DMS 273 (cell line): ENCODE measurements around the gene PCDHA7.
"Not testable (repeated sequence)": the region's sequence is repeated elsewhere in the genome, so short reads cannot be mapped to it uniquely, and the experiment has no call there.

Experiments used
- DNase-seq: peaks from one replicate; lab custom pipeline; 2025; ENCODE audit not compliant: unreplicated experiment; lab: John Stamatoyannopoulos, UW

PCDHA7 gene

DNA sequence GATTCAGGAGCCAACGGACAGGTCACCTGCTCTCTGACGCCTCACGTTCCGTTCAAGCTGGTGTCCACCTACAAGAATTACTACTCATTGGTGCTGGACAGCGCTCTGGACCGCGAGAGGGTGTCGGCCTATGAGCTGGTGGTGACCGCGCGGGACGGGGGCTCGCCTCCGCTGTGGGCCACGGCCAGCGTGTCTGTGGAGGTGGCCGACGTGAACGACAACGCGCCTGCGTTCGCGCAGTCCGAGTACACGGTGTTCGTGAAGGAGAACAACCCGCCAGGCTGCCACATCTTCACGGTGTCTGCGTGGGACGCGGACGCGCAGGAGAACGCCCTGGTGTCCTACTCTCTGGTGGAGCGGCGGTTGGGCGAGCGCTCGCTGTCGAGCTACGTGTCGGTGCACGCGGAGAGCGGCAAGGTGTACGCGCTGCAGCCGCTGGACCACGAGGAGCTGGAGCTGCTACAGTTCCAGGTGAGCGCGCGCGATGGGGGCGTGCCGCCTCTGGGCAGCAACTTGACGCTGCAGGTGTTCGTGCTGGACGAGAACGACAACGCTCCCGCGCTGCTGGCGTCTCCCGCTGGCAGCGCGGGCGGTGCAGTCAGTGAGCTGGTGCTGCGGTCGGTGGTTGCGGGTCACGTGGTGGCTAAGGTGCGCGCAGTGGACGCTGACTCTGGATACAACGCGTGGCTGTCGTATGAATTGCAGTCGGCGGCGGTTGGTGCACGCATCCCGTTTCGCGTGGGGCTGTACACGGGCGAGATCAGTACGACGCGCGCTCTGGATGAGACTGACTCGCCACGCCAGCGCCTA, 23.3 kb downstream of the PCDHA7 start:
- no peak for DNase-seq

DNA sequence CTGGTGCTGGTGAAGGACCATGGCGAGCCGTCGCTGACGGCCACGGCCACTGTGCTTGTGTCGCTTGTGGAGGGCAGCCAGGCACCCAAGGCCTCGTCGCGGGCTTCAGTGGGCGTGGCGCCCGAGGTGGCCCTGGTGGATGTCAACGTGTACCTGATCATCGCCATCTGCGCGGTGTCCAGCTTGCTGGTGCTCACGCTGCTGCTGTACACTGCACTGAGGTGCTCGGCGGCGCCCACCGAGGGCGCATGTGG, 23.8 kb downstream of the PCDHA7 start:
- DNase-seq, result no peak

DNA sequence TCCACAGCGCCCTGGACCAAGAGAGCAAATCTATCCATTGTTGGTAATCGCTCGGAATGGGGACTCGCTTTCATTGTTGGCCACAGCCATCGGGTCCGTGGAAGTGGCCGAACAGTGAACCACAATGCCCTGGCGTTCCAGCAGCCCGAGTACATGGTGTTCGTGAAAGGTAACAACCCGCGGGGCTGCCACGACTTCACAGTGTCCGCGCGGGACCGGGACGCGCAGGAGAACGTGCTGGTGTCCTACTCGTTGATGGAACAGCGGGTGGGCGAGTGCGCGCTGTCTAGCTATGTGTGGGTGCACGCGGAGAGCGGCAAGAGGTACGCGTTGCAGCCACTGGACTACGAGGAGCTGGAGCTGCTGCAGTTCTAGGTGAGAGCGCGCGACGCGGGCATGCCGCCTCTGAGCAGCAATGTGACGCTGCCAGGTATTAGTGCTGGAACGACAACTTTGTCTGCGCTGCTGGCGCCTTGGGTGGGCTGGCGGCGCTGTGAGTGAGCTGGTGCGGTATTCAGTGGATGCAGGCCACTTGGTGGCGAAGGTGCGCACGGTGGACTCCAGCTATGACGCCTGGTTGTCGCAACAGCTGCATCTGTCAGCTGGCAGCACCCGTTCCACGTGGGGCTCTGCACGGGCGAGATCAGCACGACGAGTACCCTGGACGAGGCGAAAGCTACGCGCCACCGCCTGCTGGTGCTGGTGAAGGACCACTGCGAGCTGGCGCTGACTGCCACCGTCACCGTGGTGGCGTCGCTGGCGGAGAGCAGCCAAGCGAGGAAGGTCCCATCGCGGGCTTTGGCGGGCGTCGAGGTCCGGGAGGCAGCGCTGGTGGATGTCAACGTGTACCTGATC, 28.6 kb downstream of the PCDHA7 start:
- no peak for DNase-seq

DNA sequence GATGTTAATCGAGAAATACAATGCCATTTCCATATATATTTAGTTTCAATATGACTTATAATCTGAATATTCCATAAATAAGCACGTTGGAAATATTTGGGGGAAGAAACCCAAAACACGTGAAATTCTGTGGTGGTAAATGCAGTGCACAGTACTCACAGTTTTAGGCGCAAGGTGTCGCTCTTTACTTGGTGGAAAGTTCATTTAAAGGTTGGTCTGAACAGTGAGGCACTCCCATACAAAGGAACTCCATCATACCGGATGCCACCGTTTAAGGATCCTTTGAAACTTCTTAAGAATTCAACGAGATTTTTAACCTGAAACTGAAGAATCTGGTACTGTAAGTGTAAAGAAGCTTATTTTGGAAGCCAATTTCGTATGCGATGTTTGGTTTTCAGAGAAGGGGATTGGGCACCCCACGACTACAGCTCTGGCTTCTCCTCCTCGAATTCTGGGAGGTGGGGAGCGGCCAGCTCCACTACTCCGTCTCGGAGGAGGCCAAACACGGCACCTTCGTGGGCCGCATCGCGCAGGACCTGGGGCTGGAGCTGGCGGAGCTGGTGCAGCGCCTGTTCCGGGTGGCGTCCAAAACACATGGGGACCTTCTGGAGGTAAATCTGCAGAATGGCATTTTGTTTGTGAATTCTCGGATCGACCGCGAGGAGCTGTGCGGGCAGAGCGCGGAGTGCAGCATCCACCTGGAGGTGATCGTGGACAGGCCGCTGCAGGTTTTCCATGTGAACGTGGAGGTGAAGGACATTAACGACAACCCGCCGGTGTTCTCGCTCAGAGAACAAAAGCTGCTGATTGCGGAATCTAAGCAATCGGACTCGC, 34.9 kb downstream of the PCDHA7 start, which contains the start of gene PCDHA11:
Gene PCDHA11, plus strand, starts transcription at position 237 of the 834 bp plus-strand sequence. Its CDS starts 147 bp downstream, at position 384.
- DNase-seq, result peak; percentile 83

DNA sequence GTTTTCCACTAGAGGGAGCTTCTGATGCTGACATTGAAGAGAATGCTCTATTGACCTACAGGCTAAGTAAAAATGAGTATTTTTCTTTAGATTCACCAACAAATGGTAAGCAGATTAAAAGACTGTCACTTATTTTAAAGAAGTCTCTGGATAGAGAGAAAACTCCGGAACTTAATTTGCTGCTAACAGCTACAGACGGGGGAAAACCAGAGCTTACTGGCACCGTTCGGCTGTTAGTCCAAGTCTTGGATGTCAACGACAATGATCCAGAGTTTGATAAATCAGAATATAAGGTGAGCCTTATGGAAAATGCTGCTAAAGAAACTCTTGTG, 35.5 kb downstream of the PCDHA7 start:
- no peak for DNase-seq

DNA sequence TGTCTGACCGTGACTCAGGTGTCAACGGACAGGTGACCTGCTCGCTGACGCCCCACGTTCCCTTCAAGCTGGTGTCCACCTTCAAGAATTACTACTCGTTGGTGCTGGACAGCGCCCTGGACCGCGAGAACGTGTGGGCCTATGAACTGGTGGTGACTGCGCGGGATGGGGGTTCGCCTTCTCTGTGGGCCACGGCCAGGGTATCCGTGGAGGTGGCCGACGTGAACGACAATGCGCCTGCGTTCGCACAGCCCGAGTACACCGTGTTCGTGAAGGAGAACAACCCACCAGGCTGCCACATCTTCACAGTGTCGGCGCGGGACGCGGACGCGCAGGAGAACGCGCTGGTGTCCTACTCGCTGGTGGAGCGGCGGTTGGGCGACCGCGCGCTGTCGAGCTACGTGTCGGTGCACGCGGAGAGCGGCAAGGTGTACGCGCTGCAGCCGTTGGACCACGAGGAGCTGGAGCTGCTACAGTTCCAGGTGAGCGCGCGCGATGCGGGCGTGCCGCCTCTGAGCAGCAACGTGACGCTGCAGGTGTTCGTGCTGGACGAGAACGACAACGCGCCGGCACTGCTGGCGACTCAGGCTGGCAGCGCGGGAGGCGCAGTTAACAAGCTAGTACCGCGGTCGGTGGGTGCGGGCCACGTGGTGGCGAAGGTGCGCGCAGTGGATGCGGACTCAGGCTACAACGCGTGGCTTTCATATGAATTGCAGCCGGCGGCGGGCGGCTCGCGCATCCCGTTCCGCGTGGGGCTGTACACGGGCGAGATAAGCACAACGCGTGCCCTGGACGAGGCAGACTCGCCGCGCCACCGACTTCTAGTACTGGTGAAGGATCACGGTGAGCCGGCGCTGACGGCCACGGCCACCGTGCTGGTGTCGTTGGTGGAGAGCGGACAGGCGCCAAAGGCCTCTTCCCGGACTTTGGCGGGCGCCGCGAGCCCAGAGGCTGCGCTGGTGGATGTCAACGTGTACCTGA, 36.4 kb downstream of the PCDHA7 start:
- DNase-seq, result no peak

DNA sequence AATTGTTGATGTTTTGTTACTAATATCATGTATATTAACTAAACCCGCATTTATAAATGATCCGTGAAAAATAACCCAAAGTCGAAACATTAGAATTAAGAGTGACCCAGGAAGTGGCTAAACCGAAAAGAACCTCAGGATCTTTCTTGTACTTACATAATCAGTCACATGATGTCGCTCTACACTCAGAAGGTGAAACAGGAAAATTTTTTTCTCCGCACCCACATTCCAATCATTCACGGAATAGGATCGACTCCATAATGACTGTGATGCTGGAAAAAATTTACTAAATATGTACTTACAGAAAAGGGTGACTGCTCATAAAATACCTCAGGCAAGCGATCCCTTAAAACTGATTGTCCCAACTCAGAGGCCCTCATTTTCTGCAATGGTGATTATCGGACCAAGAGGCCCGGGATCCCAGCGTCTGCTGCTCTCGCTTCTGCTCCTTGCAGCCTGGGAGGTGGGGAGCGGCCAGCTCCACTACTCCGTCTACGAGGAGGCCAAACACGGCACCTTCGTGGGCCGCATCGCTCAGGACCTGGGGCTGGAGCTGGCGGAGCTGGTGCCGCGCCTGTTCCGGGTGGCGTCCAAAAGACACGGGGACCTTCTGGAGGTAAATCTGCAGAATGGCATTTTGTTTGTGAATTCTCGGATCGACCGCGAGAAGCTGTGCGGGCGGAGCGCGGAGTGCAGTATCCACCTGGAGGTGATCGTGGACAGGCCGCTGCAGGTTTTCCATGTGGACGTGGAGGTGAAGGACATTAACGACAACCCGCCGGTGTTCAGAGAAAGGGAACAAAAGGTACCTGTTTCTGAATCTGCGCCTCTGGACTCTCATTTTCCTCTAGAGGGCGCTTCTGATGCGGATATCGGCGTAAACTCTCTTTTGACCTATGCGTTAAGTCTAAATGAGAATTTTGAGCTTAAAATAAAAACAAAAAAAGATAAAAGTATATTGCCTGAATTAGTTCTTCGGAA, 41.3 kb downstream of the PCDHA7 start, which contains the start of gene PCDHA12:
Gene PCDHA12, plus strand, starts transcription at position 224 of the 981 bp plus-strand sequence. Its CDS starts 165 bp downstream, at position 389.
- DNase-seq, result no peak

DNA sequence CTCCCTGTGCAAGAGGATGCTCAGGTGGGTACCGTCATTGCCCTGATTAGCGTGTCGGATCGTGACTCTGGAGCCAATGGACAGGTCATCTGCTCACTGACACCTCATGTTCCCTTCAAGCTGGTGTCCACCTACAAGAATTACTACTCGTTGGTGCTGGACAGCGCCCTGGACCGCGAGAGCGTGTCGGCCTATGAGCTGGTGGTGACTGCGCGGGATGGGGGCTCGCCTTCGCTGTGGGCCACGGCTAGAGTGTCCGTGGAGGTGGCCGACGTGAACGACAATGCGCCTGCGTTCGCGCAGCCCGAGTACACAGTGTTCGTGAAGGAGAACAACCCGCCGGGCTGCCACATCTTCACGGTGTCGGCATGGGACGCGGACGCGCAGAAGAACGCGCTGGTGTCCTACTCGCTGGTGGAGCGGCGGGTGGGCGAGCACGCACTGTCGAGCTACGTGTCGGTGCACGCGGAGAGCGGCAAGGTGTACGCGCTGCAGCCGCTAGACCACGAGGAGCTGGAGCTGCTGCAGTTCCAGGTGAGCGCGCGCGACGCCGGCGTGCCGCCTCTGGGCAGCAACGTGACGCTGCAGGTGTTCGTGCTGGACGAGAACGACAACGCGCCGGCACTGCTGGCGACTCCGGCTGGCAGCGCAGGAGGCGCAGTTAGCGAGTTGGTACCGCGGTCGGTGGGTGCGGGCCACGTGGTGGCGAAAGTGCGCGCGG, 42.6 kb downstream of the PCDHA7 start:
- not testable (repeated sequence) for DNase-seq

DNA sequence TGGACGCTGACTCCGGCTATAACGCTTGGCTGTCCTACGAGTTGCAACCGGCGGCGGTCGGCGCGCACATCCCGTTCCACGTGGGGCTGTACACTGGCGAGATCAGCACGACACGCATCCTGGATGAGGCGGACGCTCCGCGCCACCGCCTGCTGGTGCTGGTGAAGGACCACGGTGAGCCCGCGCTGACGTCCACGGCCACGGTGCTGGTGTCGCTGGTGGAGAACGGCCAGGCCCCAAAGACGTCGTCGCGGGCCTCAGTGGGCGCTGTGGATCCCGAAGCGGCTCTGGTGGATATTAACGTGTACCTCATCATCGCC, 43.2 kb downstream of the PCDHA7 start:
- no peak for DNase-seq

DNA sequence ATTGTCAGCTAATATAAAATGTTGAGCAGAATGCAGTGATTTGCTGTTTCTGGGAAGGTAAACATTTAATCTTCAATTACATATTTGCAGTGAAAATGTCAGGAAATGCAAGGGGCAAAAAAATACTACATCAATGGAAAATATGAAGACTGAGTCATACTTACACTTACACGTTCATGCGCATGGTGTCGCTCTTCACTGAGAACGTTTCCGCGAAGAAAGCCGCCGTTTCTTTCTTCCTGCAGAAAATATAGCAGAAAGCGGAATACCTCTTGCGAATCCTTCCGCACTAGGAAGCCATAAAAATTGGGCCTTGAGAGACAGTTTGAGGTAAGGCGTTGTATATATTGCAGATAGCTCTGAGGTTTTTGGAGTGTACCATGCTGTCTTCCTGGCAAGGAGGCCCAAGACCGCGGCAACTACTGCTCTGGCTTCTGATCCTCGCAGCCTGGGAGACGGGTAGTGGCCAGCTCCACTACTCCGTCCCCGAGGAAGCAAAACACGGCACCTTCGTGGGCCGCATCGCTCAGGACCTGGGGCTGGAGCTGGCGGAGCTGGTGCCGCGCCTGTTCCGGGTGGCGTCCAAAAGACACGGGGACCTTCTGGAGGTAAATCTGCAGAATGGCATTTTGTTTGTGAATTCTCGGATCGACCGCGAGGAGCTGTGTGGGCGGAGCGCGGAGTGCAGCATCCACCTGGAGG, 48.0 kb downstream of the PCDHA7 start, which contains the start of gene PCDHA13:
Gene PCDHA13, plus strand, starts transcription at position 236 of the 702 bp plus-strand sequence. Its CDS starts 145 bp downstream, at position 381.
- DNase-seq, result peak; percentile 76

DNA sequence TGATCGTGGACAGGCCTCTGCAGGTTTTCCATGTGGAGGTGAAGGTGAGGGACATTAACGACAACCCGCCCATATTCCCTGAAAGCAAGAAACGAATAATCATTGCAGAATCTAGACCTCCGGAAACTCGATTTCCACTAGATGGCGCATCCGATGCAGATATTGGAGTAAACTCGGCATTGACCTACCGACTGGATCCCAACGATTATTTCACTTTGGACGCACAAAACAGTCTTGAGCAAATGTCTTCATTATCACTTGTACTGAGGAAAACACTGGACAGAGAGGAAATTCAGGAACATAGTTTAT, 48.5 kb downstream of the PCDHA7 start:
- peak; percentile 69 for DNase-seq

DNA sequence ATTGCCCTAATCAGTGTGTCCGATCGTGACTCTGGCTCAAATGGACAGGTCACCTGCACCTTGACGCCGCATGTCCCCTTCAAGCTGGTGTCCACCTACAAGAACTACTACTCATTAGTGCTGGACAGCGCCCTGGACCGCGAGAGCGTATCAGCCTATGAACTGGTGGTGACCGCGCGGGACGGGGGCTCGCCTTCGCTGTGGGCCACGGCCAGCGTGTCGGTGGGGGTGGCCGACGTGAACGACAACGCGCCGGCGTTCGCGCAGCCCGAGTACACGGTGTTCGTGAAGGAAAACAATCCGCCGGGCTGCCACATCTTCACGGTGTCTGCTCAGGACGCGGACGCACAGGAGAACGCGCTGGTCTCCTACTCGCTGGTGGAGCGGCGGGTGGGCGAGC, 49.3 kb downstream of the PCDHA7 start:
- no peak for DNase-seq

DNA sequence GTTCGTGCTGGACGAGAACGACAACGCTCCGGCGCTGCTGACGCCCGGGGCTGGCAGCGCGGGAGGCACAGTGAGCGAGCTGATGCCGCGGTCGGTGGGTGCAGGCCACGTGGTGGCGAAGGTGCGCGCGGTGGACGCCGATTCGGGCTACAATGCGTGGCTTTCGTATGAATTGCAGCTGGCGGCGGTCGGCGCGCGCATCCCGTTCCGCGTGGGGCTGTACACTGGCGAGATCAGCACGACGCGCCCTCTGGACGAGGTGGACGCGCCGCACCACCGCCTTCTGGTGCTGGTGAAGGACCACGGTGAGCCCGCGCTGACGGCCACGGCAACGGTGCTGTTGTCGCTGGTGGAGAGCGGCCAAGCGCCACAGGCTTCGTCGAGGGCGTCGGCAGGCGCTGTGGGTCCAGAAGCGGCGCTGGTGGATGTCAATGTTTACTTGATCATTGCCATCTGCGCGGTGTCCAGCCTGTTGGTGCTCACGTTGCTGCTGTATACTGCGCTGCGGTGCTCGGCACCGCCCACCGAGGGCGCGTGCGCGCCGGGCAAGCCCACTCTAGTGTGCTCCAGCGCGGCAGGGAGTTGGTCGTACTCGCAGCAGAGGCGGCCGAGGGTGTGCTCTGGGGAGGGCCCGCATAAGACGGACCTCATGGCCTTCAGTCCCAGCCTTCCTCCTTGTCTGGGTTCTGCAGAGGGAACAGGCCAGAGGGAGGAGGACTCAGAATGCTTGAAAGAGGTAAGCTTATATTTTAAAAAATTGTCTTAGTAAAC, 50.0 kb downstream of the PCDHA7 start:
- DNase-seq, result no peak
